Astrocyte of the cerebellum (primary cell): Measurements from ENCODE around the gene SLC43A2.
A peak's percentile ranks its signal among the peaks of the same experiment; 100 is the strongest.

Source experiments
- DNase-seq: peaks from one replicate; pipeline ENCODE4 v3.0.0-alpha.2; 2011; ENCODE audit warnings: low read depth
- H3K4me3 ChIP-seq: 2 replicates; pipeline ENCODE4 v1.5.1; 2011; ENCODE audit warnings: mild to moderate bottlenecking, low read depth, low read length, moderate library complexity
- in situ Hi-C: cut with HindIII; loops from 2 replicates; pipeline ENCODE4 v1.10.0; 2017; ENCODE audit warnings: low sequenced_read_pairs
- TF ChIP-seq, protein P1 (sequence below): IDR thresholded peaks from 2 replicates; pipeline ENCODE4 v1.5.1; 2012; ENCODE audit warnings: low read length, low read depth, moderate library complexity, mild to moderate bottlenecking; ENCODE audit errors: missing control alignments

Gene SLC43A2

DNA sequence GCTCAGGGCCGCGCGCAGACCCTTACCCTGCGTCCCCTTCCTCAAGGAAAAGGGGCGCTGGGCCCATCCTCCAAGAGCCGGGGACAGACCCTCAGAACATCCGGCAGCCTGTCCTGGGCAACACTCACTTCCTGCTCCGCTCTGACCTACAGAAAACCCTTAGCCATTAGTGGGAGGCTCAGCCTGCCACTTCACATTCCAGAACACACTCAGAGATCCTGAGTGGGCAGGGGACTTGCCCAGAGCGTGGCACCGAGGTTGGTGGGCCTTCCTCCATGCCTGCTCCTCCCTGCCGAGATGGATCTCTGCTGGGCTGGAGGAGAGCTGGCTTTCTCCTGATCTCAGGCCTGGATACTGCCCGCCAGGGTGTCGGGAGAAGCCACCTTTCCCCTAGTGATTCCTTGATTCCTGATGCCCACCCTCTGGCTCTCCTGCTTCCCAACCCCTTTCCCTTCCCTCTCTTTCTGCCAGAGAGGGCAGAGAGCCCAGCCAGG, 15.4 kb upstream of the SLC43A2 start:
- H3K4me3 ChIP-seq = no peak overlapping the region
- DNase-seq = no peak
- in situ Hi-C loops = no loop called here
- TF ChIP-seq, protein P1, sequence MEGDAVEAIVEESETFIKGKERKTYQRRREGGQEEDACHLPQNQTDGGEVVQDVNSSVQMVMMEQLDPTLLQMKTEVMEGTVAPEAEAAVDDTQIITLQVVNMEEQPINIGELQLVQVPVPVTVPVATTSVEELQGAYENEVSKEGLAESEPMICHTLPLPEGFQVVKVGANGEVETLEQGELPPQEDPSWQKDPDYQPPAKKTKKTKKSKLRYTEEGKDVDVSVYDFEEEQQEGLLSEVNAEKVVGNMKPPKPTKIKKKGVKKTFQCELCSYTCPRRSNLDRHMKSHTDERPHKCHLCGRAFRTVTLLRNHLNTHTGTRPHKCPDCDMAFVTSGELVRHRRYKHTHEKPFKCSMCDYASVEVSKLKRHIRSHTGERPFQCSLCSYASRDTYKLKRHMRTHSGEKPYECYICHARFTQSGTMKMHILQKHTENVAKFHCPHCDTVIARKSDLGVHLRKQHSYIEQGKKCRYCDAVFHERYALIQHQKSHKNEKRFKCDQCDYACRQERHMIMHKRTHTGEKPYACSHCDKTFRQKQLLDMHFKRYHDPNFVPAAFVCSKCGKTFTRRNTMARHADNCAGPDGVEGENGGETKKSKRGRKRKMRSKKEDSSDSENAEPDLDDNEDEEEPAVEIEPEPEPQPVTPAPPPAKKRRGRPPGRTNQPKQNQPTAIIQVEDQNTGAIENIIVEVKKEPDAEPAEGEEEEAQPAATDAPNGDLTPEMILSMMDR = no peak

- TF ChIP-seq, protein P1 = peak; percentile 12
- peak overlapping the region; percentile 23 for H3K4me3 ChIP-seq
- in situ Hi-C loops = no loop called here
- DNase-seq = no peak
Observed at GRCh38 chr17:1643293-1643998, 14.8 kb upstream of the SLC43A2 start.

GRCh38 chr17:1641065-1641403, 12.4 kb upstream of the SLC43A2 start:
- no peak overlapping the region for H3K4me3 ChIP-seq
- in situ Hi-C loops = no loop called here
- TF ChIP-seq, protein P1 = no peak
- DNase-seq = no peak

DNA sequence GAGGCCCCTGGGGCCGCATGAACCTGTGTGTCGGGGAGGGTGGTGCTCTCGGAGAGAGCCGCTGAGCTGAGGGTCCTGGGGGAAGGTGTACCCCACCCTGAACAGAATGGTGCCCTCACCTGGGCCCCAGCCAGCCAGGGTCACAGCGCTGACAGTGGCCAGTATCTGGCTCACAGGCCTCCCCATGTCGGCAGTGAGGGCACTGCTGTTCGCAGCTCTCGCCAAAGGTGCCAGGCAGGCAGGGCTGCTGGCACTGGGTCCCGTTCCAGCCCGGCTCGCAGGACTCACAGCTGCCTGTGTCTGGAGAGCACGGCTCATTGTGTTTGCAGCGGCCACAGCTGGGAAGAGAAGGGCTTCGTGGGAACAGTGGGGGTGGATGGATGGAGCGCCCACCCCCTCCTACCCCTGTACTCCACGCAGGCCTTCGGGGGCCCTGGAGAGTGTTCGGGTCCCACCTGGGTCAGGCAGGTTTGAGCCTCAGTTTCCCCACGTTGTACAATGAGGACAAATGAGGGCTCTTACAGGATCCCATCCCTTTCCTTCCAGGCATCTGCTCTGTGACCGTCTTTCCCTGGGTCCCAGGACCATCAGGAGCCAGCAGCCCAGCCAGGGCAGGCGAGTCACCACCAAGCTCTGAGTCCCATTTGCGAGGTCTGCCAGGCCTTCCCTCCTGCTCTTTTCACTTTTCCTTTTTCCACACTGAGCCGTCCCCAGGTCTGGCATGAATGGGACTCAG, 11.9 kb upstream of the SLC43A2 start:
- in situ Hi-C loops = no loop called here
- TF ChIP-seq, protein P1 = no peak
- DNase-seq = no peak
- H3K4me3 ChIP-seq = no peak overlapping the region

GRCh38 chr17:1639549-1640180, 11.0 kb upstream of the SLC43A2 start:
- TF ChIP-seq, protein P1 = no peak
- no peak for DNase-seq
- in situ Hi-C loops = no loop called here
- no peak overlapping the region for H3K4me3 ChIP-seq

DNA sequence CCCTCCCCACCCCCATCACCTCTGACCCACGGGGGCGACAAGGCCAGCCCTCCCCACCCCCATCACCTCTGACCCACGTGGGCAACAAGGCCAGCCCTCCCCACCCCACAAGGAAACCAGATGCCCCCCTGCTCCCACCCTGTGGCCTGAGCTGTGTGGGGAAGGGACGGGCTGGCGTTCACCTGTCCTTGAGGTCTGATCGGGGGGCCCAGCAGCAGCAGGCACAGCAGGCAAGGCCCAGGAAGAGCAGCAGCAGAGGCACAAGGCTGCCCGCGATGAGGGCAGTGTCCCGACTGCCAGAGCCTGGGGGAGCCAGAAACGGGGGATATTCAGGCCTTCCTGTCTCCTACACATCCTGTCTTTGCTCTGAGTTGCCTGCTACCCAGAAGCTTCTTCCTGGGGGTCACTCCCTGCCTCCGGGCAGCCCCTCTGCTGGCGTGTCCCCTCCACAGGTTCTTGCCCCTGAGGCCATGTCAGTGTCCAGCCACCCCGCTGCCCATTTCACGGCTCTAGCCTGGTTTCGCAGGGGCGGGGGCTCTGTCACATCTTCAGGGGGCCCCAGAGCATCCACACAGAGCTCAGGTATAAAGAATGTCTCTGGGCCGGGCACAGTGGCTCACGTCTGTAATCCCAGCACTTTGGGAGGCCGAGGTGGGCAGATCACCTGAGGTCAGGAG, 10.1 kb upstream of the SLC43A2 start:
- in situ Hi-C loops = no loop called here
- TF ChIP-seq, protein P1 = no peak
- no peak for DNase-seq
- no peak overlapping the region for H3K4me3 ChIP-seq
